Hepatocyte (in vitro differentiated cells): ENCODE measurements around the gene DHRS1.

Source experiments
- EZH2 ChIP-seq: fragments of 200-600 bp; sonication (generic); IDR thresholded peaks from 2 replicates; pipeline ENCODE4 v1.6.1; 2016; ENCODE audit warnings: antibody characterized with exemption, mild to moderate bottlenecking, borderline replicate concordance
- TF ChIP-seq, protein P1 (sequence below): fragments of 200-600 bp; sonication (generic); IDR thresholded peaks from 2 replicates; pipeline ENCODE4 v1.5.1; 2016; ENCODE audit warnings: antibody characterized with exemption, mild to moderate bottlenecking; ENCODE audit not compliant: poor library complexity

DNA sequence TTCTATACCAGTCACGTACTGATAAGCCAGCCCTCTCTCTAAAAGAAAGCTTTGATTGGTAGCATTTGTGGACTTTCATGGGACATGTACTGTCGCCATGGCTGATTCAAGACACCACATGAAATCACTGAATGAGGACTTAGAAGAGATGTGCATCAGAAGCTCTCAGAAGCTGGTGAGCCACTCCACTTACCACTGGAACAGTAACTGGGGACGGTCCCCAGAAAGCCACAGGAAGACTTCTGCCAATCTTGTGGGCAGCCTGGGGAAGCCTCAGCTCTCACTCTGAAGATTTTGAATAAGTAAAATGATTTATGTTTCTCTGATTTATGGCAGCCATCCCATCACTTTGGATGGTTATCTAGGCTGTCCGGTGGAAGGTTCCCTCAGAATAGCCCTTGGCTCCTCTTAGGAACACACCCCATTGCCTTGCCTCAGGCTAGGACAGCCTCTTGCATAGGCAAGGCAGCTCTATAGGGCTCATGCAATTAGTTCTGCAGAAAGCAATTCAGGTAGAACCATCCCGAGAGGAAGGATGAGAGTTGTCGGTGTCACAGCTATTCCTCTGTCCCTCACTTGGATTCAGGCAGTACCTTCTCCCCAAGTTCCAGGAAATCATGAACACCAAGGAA lies 9.8 kb downstream of the DHRS1 start:
- TF ChIP-seq, protein P1, sequence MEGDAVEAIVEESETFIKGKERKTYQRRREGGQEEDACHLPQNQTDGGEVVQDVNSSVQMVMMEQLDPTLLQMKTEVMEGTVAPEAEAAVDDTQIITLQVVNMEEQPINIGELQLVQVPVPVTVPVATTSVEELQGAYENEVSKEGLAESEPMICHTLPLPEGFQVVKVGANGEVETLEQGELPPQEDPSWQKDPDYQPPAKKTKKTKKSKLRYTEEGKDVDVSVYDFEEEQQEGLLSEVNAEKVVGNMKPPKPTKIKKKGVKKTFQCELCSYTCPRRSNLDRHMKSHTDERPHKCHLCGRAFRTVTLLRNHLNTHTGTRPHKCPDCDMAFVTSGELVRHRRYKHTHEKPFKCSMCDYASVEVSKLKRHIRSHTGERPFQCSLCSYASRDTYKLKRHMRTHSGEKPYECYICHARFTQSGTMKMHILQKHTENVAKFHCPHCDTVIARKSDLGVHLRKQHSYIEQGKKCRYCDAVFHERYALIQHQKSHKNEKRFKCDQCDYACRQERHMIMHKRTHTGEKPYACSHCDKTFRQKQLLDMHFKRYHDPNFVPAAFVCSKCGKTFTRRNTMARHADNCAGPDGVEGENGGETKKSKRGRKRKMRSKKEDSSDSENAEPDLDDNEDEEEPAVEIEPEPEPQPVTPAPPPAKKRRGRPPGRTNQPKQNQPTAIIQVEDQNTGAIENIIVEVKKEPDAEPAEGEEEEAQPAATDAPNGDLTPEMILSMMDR: no peak
- TF ChIP-seq EZH2: no peak
